Mesendoderm (in vitro differentiated cells): ENCODE results near the gene NAPA.

Experiments used
- DNase-seq: peaks from one replicate; pipeline ENCODE4 v3.0.0; 2013
- H2AK5ac ChIP-seq: 2 replicates; pipeline ENCODE4 v1.6.1; 2013; ENCODE audit warnings: low read length, inconsistent platforms
- H2BK120ac ChIP-seq: 2 replicates; pipeline ENCODE4 v1.6.1; 2013; ENCODE audit warnings: low read depth, mild to moderate bottlenecking, low read length, moderate library complexity, mixed read lengths
- H2BK15ac ChIP-seq: replicated peaks from 2 replicates; pipeline ENCODE4 v1.6.1; 2013; ENCODE audit warnings: low read depth, mild to moderate bottlenecking, moderate library complexity
- H2BK5ac ChIP-seq: 2 replicates; pipeline ENCODE4 v1.6.1; 2013; ENCODE audit warnings: low read length, inconsistent platforms
- H3K18ac ChIP-seq: 2 replicates; pipeline ENCODE4 v1.6.1; 2013; ENCODE audit warnings: mild to moderate bottlenecking, low read length, mixed read lengths
- H3K23ac ChIP-seq: one replicate; pipeline ENCODE4 v1.6.1; 2013; ENCODE audit warnings: low read length
- H3K27ac ChIP-seq: 2 replicates; pipeline ENCODE4 v1.5.1; 2013; ENCODE audit warnings: low read depth, mild to moderate bottlenecking, inconsistent platforms, low read length, moderate library complexity
- H3K27me3 ChIP-seq: 2 replicates; pipeline ENCODE4 v1.6.1; 2013; ENCODE audit warnings: low read length, control low read depth, mild to moderate bottlenecking, inconsistent platforms; ENCODE audit not compliant: insufficient read depth, poor library complexity
- H3K36me3 ChIP-seq: 2 replicates; pipeline ENCODE4 v1.6.1; 2013; ENCODE audit warnings: low read length, inconsistent platforms; ENCODE audit not compliant: control insufficient read depth, insufficient read depth
- H3K4ac ChIP-seq: one replicate; pipeline ENCODE4 v1.6.1; 2013; ENCODE audit warnings: low read depth, mild to moderate bottlenecking, low read length, moderate library complexity
- H3K4me1 ChIP-seq: 2 replicates; pipeline ENCODE4 v1.6.1; 2013; ENCODE audit warnings: low read depth, low read length, inconsistent platforms; ENCODE audit not compliant: control insufficient read depth
- H3K4me2 ChIP-seq: 2 replicates; pipeline ENCODE4 v1.6.1; 2013; ENCODE audit warnings: low read length
- H3K4me3 ChIP-seq: 2 replicates; pipeline ENCODE4 v1.5.1; 2013; ENCODE audit warnings: mild to moderate bottlenecking, low read length
- H3K56ac ChIP-seq: one replicate; pipeline ENCODE4 v1.6.1; 2013; ENCODE audit warnings: low read length
- H3K79me1 ChIP-seq: 2 replicates; pipeline ENCODE4 v1.6.1; 2013; ENCODE audit warnings: low read length, inconsistent platforms
- H3K79me2 ChIP-seq: 2 replicates; pipeline ENCODE4 v1.6.1; 2013; ENCODE audit warnings: mild to moderate bottlenecking, low read length; ENCODE audit not compliant: control insufficient read depth, insufficient read depth
- H3K9ac ChIP-seq: 2 replicates; pipeline ENCODE4 v1.6.1; 2013; ENCODE audit warnings: low read length, inconsistent platforms
- H4K5ac ChIP-seq: one replicate; pipeline ENCODE4 v1.6.1; 2013; ENCODE audit warnings: low read length
- H4K8ac ChIP-seq: one replicate; pipeline ENCODE4 v1.6.1; 2013; ENCODE audit warnings: low read depth, mild to moderate bottlenecking, control low read depth, low read length, moderate library complexity
- WGBS: extraction: QIAGEN DNeasy Blood & Tissue Kit; methylation state at CpG from one replicate; pipeline ENCODE4 v1.1.7; 2013; ENCODE audit warnings: low lambda C conversion rate, missing lambda C conversion rate; ENCODE audit not compliant: insufficient coverage; ENCODE audit errors: extremely low coverage; 5-methylcytosine and 5-hydroxymethylcytosine counted together

Gene NAPA

DNA sequence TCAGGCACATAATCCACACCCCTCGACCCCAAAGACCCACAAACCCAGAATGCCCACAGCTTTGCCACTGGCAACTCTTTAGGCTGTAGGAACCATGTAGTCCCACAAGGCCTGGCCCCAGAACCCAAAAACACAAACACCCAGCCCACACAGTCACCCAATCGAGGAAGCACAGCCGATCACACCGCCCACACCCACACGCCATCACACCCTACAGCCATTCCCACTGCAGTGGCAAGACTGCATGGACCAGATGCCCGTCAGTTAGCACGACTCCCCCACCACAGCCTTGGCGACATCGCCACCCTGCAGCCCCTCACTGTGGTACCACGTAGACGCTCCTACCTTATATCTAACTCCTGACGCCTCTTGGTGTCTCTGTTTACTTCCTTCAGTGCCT is 71.5 kb downstream of the NAPA start:
- no peak overlapping the region for H2BK120ac ChIP-seq
- H3K9ac ChIP-seq = no peak overlapping the region
- no peak overlapping the region for H2AK5ac ChIP-seq
- DNase-seq = no peak
- no peak overlapping the region for H4K8ac ChIP-seq
- no peak overlapping the region for H3K23ac ChIP-seq
- WGBS = no CpG with 5 or more reads among the region's 12 CpGs
- H3K36me3 ChIP-seq = no peaks in the 10 kb centered on the region
- no peak overlapping the region for H3K56ac ChIP-seq
- H3K4me3 ChIP-seq = no peak overlapping the region
- no peak overlapping the region for H2BK5ac ChIP-seq
- H3K4me2 ChIP-seq = no peak overlapping the region
- peaks cover 7% of the 10 kb centered on the region for H3K27me3 ChIP-seq
- H3K4me1 ChIP-seq = no peaks in the 10 kb centered on the region
- H4K5ac ChIP-seq = no peak overlapping the region
- no peaks in the 10 kb centered on the region for H3K79me2 ChIP-seq
- H2BK15ac ChIP-seq = no peak overlapping the region
- no peaks in the 10 kb centered on the region for H3K79me1 ChIP-seq
- H3K4ac ChIP-seq = no peak overlapping the region
- no peak overlapping the region for H3K18ac ChIP-seq
- H3K27ac ChIP-seq = no peak overlapping the region

DNA sequence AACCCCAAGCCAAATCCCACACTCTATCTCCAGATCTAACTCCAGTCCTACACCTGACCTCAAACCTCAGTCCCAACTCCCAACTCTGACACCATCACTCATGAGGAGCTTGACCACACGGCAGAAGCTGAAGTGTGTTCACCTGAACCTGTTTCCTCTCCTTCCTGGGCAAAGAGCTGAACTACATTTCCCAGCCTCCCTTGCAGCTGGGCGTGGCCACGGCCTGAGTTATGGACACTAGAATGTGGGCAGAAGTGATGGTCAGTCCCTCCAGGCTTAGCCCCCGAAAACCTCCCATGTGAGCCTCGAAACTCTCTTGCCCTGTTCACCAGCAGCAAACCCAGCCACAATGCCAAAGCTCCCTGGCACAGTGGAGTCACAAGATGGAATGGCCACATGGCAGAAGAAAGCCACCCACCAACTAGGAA is 76.1 kb downstream of the NAPA start:
- Histone ChIP-seq H4K5ac (no peak overlapping the region), H3K4ac (no peak overlapping the region), H2BK120ac (no peak overlapping the region), H2BK5ac (no peak overlapping the region), H2AK5ac (no peak overlapping the region), H3K9ac (no peak overlapping the region), H4K8ac (no peak overlapping the region), H3K79me1 (no peaks in the 10 kb centered on the region), H3K79me2 (no peaks in the 10 kb centered on the region), H3K27ac (no peak overlapping the region), H3K27me3 (no peaks in the 10 kb centered on the region), H3K36me3 (no peaks in the 10 kb centered on the region), H3K56ac (no peak overlapping the region), H3K23ac (no peak overlapping the region), H3K4me1 (no peaks in the 10 kb centered on the region), H2BK15ac (no peak overlapping the region), H3K4me2 (no peak overlapping the region), H3K4me3 (no peak overlapping the region), H3K18ac (no peak overlapping the region)
- no peak for DNase-seq
- WGBS = no CpG with 5 or more reads among the region's 5 CpGs
